Heart left ventricle (tissue), 13 donors: Measurements from ENCODE around the gene EIPR1.

Experiments
- CTCF ChIP-seq, 12 donors: fragments of 200-600 bp; sonication (generic) in 4 of 12; IDR thresholded peaks; one replicate each; pipeline versions ENCODE4 v1.5.0 to v1.8.0; 2018 to 2022; ENCODE audit warnings: antibody characterized with exemption in 12 of 12, mild to moderate bottlenecking in 5 of 12
- POLR2A ChIP-seq, 2 donors: fragments of 450-650 bp; IDR thresholded peaks; one replicate each; pipeline ENCODE4 v1.6.1; 2017; ENCODE audit warnings: antibody characterized with exemption in 2 of 2, mild to moderate bottlenecking in 2 of 2, moderate library complexity in 2 of 2
- donor health status: ischemic (EF 13 %, LVEDD 7.1; RV severe dilation, severe dysfunction).
- donor health status: DM: no; HTN: yes; CAD: no.
- donor health status: DM: no; HTN: no; CAD: no.
- donor health status: ischemic (EF 25% LVEDD 6.9; RV normal size, moderate dysfunction).
- donor health status: ischemic (EF 25% LVEDD 5.7; RV mildly dilated, moderate dysfunction).
- donor health status: ischemic (EF 35%, LVEDD 5.7; RV mildly dilated, moderate dysfunction).
- donor health status: nonischemic (EF 11% LVEDD 7.7; RV severe dilation, severe dysfunction).
- donor health status: DM: yes; HTN: yes; CAD: no.
- donor health status: PGD.
- donor health status: ischemic (EF 29% LVEDD 5.4; RV normal size, mild dysfunction).
- donor health status: nonischemic (EF 23%, LVEDD 6.1; RV moderate dilation, normal function).

DNA sequence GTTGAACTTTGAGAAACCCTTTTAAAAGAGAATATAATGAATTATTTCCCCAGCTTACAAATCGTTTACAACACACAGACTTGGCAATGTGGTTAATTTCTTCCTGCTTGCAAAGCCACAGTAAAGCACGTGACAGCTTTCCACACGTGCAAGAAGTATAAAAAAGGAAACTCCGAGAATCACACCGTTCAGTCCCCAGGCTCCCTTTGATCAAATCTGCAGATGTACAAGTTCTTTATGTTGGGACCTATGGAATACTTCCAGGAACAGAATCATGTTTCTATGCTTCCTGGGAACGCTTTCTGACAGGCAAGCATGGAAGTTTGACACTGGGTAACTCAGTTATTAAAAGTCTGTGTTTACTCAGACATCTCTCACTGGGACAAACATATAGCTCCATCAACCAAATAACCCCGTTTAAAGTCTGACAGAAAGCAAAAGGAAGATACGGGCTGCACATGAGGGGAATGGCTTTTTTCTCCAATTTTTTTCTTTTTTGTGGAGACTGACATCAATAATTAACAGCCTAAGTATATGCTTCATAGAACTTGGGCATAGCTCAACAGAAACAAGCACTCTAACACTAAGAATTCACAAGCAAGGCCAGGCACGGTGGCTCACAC, 134.8 kb downstream of the EIPR1 start:
- no peak for TF ChIP-seq CTCF (IDR thresholded peaks at IDR 0.05)
- TF ChIP-seq POLR2A (IDR thresholded peaks at IDR 0.05) = no peak
